GM18951 (cell line): ENCODE data around the gene ITIH6.

Source experiments
- POLR2A ChIP-seq: IDR thresholded peaks from 4 replicates; pipeline ENCODE4 v1.6.1; 2011; ENCODE audit warnings: mild to moderate bottlenecking; ENCODE audit not compliant: insufficient read length, insufficient read depth; ENCODE audit errors: extremely low read depth
- in situ Hi-C: fragments of 300-500 bp; cut with MboI; formaldehyde crosslinking; loops from one replicate; pipeline ENCODE4 v1.12.0; 2022; ENCODE audit warnings: low sequenced_read_pairs, mixed read lengths, inconsistent platforms; ENCODE audit not compliant: unreplicated experiment

Gene ITIH6

GRCh38 chrX:54721424-54721823 is 76.6 kb downstream of the ITIH6 start:
- in situ Hi-C loops = no loop called here
- TF ChIP-seq POLR2A = no peak

GRCh38 chrX:54715621-54716020 is 82.4 kb downstream of the ITIH6 start:
- TF ChIP-seq POLR2A = no peak
- in situ Hi-C loops = no loop called here

GRCh38 chrX:54714424-54714823 is 83.6 kb downstream of the ITIH6 start:
- no peak for TF ChIP-seq POLR2A
- in situ Hi-C loops = no loop called here

- in situ Hi-C loops = no loop called here
- no peak for TF ChIP-seq POLR2A
Measured at GRCh38 chrX:54711735-54712134, 86.3 kb downstream of the ITIH6 start.

GRCh38 chrX:54710920-54711319 is 87.1 kb downstream of the ITIH6 start:
- no peak for TF ChIP-seq POLR2A
- in situ Hi-C loops = no loop called here

- in situ Hi-C loops = no loop called here
- TF ChIP-seq POLR2A = no peak
Measured at GRCh38 chrX:54708404-54708803, 89.7 kb downstream of the ITIH6 start.
